Stimulated activated CD8-positive, alpha-beta memory T cell treated with anti-CD3 and anti-CD28 coated beads, Interleukin-12 subunit alpha, Interleukin-12 subunit beta, amount 100 ng/mL, for 24 hours (primary cell): ENCODE results near the gene PGPEP1.

Experiments
- DNase-seq: peaks from one replicate; pipeline ENCODE4 v3.0.0-alpha.2; 2020; ENCODE audit errors: extremely low read depth

PGPEP1 gene, protein sequence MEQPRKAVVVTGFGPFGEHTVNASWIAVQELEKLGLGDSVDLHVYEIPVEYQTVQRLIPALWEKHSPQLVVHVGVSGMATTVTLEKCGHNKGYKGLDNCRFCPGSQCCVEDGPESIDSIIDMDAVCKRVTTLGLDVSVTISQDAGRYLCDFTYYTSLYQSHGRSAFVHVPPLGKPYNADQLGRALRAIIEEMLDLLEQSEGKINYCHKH

DNA sequence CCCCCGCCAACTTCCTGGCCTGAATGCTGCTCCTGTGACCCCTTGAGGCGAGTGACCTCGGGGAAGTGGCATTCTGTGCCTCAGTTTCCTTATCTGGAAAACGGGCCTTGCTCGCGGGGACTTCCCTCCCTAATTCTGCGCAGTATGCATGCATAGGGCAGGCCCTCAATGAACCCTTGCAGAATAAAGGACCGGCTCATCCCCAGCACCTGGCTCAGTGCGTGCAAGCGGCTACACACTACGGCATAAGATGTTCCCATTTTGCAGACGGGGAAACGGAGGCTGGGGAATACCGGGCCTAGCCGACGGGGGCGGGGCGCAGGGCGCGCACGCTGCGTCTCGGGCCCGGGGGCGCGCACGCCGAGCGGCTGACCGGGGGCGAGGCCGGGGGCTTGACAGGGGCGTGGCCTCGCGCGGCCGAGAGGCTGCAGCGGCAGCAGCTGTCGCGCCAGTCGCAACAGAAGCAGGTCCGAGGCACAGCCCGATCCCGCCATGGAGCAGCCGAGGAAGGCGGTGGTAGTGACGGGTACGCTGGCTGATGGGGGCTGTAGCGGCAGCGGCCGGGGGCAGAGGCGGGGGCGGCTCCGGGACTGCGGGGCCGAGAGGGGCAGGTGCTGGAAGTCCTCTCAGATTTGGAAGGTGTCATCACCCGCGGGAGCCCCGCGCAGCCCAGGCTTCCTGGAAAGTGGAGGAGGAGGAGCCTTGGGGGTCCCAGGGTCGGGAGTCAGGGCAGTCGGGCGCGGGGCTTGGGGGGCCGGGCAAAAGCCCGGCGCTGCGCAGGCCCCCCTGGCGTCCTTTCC, at the start of gene PGPEP1:
Gene PGPEP1, plus strand, starts transcription at position 409 of the 800 bp plus-strand sequence. Its CDS starts 84 bp downstream, at position 493.
- DNase-seq: no peak

DNA sequence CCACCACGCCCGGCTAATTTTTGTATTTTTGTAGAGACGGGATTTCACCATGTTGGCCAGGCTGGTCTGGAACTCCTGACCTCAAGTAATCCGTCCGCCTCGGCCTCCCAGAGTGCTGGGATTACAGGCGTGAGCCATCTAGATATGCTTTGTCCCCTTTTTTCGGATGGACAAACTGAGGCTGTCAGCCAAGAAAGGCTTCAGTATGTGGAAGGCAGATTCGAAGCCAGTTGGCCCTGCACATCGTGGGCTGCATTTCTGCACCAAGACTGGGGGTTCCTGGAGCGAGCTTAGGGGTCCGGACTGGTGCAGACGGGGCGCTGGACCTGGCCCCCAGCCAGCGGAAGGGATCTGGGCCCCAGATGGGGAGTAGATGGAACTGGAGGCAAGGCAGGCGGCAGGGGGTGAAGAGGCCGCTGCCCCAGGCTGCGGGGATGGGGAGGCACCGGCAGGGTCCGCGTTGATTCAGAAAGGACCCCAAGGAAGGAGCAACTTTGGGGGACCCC, 49.3 kb upstream of the PGPEP1 start:
- no peak for DNase-seq

DNA sequence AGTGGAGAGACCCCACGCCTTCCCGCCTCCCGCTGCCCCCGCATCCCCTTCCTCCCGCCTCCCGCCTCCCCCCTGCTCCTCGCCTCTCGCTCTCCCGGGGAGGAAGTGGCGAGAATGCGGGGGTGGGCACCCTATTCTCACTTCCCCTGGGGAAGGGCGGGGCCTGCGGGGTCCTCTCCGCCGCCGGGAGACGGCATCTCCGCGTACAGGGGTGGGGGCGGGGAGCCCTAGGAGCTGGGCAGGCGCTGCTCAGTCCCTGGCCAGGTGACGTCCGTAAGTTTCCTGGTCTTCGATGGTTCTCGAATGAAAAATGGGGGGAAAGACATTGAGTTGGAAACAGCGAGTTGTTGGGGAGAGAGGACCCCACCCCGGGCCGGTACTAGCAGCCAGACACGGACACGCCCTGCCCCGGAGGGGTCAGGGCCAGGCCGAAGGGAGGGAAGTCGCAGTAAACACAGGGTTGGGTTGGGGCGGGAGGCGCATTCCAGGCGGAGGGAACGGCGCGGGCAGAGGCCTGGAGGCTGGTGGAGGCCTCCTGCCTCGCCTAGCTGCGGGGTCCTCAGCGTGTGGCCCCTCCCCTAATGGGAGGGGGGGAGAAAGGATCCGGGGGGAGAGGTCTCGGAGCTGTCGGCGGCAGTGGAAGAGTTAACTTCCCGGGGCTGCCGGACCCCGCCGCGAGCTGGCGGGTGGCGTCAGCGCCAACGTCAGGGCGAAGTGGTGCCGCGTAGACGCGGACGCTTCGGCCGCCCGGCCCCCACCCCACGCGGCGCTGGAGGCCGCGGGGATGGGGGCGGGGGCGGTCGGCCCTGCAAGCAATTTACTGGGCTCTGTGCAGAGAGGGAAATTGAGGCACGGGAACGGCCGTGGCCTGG, 48.6 kb upstream of the PGPEP1 start:
- DNase-seq: no peak

DNA sequence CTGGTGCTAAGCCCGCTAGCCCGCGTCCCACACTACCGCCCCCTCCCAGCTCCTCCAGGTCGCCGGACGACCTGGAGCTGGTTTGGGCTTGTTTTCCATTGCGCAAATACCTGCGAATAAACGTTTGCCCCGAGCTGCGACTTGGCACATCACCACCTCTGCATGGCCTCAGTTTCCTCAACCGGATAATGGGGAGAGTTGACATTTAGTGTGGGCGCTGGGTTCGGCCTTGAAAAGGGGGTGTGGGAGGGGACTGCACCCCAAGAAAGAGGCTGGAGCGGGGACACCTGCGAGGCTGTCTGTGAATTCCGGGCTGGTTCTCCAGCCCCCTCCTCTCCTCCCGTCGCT, 48.0 kb upstream of the PGPEP1 start:
- DNase-seq: no peak

DNA sequence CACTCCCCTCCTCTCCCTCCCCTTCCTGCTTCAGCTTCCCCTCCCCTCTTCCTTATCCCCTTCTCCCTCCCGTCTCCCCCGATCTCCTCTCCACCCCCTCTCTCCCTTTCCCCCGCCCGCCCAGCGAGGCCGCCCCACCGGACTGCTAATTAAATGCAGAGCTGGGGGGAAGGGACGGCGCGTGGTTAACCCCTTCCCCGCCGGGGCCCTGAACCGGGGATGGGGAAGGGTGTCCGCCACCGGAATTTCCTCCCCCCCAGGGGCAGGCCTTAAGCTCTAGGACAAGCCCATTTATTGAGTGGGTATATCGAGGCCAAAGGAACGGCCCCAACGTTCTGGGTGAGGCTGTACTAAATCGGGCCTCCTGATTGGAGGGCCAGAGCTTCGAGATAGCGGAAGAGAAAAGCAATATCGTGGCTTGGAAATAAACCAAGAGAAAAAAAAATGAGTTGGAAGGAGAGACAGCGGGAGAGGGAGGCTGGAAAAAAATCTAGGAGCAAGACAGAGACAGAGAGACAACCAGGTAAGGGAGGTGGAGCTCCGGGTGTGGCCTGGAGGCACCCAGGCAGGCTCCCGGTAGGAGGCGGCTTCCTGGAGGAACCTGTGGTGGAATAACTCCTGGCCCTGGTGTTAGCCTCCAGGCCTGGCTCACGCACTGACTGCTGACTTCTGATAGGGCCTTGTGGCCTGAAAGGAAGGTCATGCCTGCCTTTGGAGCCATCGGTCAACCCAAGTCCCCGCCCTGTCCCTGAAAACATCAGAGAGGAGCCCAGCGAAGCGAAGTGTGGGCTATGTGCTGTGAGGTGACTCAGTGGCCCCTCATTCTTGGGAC, 47.4 kb upstream of the PGPEP1 start:
- no peak for DNase-seq

DNA sequence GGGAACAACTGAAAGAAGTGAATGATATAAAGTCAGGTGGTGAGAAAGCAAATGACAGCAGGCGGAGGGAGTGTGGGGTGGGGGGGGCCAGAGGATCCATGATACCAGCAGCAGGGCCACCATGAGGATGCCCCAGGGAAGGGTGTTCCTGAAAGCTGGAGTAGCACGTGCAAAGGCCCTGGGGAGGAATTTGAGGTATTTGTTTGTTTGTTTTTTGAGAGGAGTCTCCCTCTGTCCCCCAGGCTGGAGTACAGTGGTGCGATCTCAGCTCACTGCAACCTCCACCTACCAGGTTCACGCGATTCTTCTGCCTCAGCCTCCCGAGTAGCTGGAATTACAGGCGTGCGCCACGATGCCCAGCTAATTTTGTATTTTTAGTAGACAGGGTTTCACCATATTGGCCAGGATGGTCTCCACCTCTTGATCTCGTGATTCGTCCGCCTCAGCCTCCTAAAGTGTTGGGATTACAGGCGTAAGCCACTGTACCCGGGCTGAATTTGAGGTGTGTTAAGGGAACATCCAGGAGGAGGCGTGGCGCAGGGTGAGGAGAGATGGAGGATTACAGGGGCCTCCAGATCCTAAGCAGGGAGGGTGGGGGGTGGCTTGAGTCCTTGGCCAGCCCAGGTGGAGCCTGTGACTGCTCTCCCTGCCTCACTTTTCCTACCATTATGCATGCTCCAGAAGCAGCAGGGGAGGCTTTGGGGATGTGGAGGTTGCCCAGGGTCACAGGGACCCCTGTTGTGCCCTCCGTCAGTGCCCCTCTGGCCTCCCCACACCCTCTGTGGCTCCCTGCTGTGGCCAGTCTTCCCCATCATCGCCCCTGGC, 46.5 kb upstream of the PGPEP1 start:
- no peak for DNase-seq

DNA sequence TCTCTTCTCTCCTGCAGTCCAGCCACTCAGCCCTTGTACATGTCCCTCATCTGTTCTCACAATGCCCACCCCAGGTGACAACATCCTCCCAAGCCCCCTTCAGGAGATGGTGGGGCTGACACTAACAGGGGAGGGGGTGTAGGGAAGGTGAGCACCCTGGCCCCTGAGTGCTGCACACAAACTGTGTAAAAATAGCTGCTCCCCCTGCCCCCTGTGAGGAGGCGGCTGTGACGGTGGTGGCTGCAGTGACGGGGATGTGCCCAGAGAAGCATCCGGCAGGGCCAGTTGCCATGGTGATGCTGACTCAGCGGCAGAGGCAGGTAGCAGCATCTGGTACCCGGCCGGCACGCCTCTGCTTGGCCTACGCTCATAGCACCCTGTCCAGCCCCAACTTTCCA, 45.9 kb upstream of the PGPEP1 start:
- DNase-seq: no peak

DNA sequence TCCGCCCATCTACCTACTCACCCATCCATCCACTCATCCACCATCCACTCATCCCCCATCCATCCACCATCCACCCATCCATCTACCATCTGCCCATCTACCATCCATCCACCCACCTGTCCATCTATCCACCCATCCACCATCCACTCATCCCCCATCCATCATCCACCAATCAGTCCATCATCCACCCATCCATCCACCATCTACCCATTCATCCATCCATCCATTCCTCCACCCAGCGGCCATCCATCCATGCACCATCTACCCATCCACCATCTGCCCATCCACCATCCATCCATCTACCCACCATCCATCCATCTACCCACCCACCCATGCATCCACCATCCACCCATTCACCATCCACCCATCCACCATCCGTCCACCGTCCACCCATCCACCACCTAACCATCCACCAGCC, 45.4 kb upstream of the PGPEP1 start:
- DNase-seq: no peak

DNA sequence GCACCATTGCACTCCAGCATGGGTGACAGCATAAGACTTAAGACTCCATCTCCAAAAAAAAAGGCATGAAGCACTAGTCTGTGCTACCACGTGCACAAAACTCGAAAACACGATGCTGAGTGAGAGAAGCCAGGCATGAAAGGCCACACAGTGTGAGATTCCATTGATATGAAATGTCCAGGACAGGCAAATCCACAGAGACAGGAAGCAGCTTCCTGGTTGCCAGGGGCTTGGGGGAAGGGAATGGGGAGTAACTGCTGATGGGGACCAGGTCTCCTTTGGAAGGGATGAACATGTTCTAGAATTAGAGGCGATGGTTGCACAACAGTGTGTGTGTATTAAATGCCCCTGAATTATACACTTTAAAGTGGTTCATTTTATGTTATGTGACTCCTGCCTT, 43.1 kb upstream of the PGPEP1 start:
- no peak for DNase-seq

DNA sequence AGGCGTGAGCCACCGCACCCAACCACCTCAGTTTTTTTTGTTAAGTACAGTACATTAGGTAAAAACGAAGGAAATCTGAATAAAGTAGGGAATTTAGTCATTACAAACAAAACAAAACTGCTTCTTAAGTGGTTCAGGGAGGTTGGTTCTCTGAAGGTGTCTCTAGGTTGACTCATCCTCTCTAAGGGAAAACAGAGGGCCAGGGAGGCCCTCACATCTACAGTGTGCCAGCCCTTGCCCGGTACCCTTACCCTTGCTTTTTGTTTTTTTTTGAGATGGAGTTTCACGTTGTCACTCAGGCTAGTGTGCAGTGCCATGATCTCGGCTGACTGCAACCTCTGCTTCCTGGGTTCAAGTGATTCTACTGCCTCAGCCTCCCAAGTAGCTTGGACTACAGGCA, 41.8 kb upstream of the PGPEP1 start:
- no peak for DNase-seq

DNA sequence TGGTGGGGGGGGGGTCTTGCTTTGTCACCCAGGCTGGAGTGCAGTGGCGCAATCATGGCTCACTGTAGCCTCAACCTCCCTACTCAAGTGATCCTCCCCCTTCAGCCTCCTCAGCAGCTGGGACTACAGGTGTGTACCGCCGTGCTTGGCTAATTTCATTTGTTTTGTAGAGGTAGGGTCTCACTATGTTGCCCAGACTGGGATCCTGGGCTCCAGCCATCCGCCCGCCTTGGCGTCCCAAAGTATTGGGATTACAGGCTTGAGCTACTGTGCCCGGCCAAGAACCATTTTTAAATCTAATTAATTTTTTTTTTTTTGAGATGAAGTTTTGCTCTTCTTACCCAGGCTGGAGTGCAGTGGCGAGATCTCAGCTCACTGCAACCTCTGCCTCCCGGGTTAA, 40.7 kb upstream of the PGPEP1 start:
- DNase-seq: no peak

DNA sequence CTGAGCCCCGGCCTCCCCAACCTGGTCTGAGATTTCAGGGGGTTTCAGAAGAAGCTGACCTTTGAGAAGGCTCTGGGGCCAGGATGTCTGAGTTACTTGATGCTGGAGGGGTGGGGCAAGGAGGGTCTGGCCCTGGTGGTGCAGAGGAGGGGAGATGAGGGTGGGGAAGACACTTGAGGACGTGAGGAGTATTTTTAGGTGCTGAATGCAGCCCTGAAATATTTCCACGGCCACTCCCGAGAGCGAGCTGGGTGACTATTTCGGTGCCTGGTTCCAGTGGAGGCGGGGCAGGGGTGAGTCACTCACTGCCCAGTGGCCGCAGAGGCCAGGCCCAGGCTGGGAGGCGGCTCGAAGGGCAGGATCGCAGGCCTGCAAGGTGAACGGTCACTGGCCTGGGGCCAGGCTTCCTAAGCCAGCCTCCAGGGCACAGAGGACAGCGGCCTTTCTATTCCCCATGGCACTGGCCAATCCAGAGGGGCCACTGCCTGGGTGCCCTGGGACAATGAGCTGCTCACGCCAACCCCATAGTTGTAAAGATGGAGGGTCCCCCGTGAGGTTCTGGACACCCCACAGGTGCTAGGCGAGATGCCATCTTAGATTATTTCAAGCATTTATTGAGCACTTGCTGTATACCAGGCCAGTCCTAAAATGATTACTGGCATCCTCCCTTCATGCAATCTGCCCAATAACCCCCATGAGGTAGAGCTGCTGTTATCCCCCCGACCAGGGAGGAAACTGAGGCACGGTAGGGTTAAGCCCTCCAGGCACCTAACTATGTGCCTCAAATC, 39.3 kb upstream of the PGPEP1 start:
- no peak for DNase-seq

DNA sequence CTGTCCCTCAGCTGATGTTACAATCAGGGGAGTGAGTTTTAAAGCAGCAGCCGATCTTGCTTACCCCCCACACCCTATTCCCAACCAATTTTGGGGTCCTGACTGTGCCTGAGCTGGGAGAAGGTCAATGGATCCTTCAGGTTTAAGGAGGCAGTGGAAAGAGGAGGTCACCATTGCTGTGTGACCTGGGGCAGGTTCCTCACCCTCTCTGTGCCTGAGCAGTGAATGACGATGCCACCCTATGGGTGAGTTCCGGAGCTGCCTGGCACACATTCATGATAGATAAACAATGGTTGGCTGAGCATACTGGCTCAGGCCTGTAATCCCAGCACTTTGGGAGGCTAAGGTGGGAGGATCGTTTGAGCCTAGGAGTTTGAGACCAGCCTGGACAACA, 38.7 kb upstream of the PGPEP1 start:
- no peak for DNase-seq

DNA sequence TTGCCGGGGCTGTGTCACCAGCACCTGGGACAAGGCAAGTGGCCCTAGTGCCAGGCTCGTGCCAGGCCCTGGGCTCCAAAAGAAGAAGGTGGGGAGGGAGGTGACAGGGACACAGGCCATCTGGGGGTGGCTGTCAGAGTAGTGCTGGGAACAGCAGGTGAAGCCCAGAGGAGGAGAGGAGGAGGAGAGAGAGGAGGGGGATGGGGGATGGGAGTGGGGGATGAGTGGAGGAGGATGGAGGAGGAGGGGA, 36.3 kb upstream of the PGPEP1 start:
- DNase-seq: no peak

DNA sequence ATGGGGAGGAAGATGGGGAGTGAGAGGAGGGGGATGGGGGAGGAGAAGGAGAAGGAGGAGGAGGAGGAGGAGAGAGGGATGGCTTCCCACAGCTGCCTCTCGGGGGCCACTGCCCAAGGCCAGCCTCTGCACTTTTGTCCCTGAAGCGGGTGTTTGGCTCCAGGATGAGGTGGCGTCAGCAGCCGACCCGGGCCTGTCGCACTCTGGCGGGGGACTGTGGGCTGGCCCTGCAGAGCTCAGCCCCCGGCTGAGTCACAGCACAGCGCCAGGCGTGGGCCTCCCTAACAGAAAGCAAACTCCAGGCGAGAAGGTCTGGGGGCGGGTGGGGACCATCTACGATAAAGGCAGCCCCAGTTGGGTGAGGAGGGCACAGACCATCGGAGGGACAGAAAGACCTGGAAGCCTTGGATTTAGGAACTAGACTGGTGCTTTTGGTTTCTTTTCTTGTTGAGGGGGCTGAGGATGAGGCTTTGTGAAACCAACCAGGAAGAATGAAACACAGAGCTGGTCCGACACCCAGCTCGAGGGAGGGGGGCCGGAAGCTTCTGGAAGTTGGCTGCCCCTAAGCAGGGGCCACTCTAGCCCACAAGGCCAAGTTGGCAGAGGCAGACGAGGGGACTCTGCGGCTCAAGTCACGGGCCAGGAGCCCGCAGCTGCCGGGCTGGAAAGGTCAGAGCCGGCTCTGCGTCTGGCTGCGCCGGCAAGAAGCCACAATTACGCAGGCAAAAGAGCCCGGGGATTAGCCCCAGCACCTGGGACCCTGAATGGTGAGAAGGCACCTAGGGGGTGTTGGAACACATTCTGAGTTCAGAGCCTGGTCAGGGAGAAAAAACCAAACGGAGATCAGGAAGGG, 35.7 kb upstream of the PGPEP1 start:
- no peak for DNase-seq

DNA sequence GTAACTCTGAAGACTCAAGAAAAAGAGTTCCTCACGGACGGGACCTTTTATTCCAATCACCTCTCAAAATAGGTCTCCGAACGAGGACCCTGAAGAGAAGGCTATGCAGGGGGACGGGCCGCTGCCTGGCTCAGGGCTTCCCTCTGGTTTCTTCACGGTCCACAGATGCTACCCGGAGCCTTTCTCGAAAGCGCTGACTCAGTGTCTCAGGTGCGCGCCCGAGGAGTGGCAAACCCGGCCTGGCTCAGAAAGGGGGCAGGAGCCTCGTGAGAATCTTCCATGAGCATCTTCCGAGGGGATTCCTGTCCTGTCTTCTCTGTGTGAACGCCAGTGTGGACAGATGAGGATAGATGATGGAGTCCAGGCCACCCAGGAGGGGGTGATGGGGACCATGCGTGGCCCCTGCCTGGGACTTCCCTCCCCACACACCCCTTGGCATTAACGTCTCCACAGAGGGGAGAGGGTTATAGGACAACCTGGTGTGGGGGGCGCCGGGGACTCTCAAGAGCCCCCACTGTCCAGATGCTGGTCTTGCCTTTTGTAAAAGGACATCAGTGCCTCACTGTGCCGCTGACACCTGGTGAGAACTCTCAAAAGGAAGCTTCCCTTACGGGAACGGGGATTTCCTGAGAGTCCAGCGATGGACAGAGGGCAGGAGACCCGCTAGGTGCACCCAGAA, 34.0 kb upstream of the PGPEP1 start:
- no peak for DNase-seq

DNA sequence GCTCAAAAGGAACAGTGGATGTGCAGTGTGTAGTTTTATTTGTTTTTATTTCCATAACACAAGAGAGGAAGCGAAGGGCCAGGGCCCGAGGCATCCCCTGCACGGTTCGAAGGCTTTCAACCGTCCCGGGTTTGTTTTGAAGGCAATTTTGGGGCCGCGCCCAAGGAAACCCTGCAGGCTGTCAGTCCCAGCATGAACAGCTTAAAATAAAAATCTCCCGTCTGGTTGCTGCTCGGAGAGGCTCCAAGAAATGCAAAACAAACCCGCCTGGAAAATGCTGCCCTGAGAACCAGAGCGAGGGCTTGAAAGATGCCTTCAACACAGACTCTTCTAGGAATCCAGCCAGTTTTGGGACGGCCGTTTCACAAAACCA, 33.5 kb upstream of the PGPEP1 start:
- DNase-seq: no peak

DNA sequence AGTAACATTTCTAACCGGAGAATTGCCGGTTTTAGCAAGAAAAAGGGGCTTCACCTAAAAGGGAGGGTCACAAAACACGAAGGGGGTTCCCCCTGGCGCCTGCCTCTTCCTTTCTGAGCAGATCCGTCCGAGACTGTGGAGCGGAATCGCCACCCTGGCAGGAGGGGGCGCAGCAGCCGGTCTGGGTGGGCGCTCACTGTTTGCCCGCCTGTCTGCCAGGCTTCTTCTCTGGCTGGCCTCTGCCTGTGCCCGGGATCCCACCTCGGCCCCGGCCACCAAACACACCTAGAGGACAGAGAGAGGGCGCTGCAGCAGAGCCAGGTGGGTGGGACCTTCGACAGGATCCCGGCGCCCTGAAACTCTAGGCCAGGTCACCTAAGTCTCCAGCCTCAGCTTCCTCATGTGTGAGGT, 33.1 kb upstream of the PGPEP1 start:
- no peak for DNase-seq
